NCI-H187 (cell line): ENCODE measurements around the gene GRK3.

Experiments
- DNase-seq, 2 experiments: peaks; one replicate each; lab custom pipeline; 2025; lab: John Stamatoyannopoulos, UW

The GRK3 gene

GRCh38 chr22:25760294-25760693 is 195.8 kb downstream of the GRK3 start:
- DNase-seq = no peak

DNA sequence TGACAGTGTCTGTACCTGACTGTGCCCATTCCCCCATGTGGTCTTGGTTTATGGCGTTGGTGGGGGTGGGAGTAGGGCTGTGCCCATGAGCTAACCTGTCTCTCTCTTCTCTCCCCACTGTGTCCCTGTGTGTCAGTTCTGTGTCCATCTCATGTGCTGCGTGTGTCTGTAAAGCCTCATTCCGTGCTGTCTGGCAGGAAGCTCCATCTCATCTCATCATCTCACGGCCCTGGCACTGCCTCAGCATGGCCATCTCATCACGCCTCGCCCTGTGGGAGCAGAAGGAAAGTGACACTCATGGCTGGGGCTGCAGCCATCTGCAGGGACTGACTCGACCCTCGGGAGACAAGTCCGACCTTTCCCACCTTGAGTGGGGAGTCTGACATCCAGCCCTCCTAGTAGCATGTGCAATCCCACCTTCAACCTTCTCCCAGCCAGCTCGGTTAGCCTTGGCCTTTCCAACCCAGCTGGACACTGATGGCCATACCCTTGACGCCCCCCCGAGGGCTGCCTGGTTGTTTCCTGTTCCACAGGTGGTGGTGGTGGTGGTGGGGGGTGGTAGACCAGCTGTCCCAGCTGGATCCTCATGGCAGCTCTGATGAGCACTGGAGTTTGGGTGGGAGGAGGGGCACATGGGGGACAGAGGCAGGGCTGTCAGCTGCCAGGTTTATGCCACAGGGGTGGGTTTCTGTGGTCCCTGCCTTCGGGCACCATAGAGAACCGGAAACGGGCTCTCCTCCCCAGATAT is 196.5 kb downstream of the GRK3 start:
- DNase-seq = no peak

DNA sequence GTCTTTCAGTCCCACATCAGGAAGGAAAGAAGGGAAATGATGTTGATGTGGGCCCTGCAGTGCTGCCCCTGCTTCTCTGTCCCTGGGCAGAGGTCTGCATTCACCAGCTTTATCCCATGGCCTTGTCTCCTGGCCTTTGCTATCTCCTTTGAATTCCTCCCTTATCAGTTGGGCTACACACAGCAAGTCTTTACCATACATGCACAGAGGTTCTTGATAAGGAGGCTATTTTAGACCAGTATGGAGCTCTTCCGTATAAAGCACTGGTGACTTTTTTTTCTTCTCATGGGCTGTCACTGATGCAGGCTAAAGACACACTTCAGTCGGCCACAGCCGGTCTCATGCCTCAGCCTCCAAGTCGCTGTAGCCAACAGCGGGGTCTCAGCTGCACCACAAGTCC is 197.7 kb downstream of the GRK3 start:
- no peak for DNase-seq

- no peak for DNase-seq
Observed at GRCh38 chr22:25763239-25763777, 198.8 kb downstream of the GRK3 start.

GRCh38 chr22:25764270-25765015 is 200.0 kb downstream of the GRK3 start:
- no peak for DNase-seq

DNA sequence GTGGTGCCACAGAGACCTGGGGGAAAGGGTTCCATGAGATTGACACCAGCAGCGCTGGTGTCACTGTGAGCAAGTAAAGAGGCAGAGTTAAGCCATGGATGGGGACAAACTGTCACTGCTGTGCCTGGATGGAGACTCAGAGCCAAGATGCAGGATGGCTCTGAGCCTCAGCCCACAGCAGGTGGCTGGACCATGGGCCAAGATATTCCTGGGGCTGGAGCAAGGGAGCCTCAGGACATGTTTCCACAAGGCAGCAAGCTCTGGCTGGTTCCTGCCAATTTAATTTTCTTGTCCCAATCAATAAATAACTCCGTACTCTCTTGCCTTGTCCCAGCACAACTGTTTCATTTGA is 200.5 kb downstream of the GRK3 start:
- DNase-seq = no peak

DNA sequence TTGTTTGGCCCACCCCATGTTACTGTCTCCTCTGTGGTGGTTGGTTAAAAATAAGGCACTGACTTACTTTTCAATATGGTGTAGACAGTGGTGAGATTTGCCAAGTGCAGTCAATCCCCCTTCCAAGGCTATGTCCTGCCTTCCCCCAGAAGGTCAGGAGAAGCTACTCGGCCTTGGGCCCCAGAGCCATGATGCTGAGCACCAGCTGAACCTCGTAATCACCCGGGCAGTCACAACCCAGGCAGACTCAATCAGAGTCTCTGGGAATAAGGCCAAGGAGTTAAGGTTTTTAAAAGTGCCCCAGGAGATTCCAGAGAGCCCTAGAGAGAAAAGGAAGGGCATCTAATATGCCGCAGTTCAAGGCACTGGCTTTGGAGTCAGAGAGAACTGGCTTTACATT is 201.3 kb downstream of the GRK3 start:
- DNase-seq = no peak

- DNase-seq = no peak
Observed at GRCh38 chr22:25766418-25766817, 201.9 kb downstream of the GRK3 start.

DNA sequence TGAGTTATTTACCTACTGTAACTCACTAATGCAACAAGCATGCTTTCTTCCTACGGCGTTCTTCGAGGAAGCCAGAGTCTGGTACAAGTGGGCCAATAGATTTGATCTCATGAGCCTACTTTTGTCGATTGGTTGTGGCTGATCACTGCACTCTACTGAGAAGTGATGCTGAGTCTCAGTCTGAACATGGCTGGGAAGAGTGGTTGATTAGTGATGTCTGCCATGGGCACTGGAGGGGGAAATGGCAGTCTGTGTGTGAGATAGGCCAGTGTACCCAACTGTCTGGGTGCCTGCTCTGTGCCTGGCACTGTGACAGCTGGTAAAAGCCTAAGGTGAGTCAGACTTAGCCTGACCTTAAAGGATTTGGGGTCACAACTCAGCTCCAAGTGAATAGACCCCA is 205.9 kb downstream of the GRK3 start:
- DNase-seq = no peak

- no peak for DNase-seq
Observed at GRCh38 chr22:25772288-25772687, 207.8 kb downstream of the GRK3 start.

GRCh38 chr22:25774575-25775026 is 210.1 kb downstream of the GRK3 start:
- no peak for DNase-seq

DNA sequence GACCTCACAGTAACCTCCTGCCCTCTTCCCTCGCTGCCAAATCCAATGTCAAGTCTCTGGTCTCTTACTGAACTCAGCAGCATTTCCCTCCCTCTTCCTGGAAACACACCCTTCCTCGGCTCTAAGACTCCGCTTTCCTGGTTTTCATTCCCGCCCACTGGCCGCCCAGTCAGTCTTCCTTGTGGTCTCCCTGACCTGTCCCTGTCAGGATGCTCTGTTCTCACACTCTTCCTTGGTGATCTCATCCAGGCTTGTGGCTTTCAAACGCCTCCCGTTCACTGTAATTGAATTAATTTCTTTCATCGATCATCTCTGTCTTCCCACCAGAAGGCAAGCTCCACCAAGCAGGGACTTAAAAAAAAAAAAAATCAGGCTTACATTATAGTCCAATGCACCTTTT is 211.1 kb downstream of the GRK3 start:
- DNase-seq = no peak

DNA sequence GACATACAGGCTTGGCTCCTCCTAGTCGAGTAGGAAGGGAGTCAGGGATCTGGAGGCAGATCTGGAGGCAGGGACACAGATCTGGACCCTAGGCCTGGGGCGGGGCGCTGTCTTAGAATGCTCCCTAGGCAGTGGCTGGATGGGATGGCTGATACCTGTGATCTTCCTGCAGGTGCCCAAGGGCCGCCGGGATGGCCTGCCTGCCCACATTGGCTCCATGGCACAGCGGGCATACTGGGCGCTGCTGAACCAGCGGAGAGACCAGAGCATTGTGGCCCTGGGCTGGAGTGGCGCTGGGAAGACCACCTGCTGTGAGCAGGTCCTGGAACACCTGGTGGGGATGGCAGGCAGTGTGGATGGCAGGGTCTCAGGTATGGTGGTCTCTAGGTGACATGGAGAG is 212.9 kb downstream of the GRK3 start:
- DNase-seq = no peak

DNA sequence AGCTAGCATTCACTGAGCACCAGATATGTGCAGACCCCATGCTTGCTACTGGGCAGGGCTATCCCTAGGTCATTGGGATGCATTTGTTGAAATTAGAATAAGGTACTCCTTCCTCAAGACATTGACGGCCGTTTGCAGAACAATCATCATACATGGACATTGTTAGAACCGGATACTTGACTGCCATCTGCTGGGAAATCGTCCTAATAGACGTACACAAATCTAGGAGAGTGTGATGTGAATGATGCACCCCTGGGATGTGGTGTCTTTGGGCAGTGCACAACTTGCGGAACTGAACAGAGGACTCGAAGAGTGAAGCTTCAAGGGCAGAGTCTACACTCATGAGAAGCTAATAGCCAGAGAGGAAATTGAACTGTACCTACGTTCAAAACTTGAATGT is 213.4 kb downstream of the GRK3 start:
- no peak for DNase-seq
